ENCODE data around the gene DDIAS. TPM values are rescaled to one million over a fixed set of nuclear protein-coding genes. Genes with fewer than 3 reads are reported as not detected.

The DDIAS gene
- total and polyA plus RNA-seq, 4 donors, result 0.71 to 2.8 (median 1.4) TPM

DNA sequence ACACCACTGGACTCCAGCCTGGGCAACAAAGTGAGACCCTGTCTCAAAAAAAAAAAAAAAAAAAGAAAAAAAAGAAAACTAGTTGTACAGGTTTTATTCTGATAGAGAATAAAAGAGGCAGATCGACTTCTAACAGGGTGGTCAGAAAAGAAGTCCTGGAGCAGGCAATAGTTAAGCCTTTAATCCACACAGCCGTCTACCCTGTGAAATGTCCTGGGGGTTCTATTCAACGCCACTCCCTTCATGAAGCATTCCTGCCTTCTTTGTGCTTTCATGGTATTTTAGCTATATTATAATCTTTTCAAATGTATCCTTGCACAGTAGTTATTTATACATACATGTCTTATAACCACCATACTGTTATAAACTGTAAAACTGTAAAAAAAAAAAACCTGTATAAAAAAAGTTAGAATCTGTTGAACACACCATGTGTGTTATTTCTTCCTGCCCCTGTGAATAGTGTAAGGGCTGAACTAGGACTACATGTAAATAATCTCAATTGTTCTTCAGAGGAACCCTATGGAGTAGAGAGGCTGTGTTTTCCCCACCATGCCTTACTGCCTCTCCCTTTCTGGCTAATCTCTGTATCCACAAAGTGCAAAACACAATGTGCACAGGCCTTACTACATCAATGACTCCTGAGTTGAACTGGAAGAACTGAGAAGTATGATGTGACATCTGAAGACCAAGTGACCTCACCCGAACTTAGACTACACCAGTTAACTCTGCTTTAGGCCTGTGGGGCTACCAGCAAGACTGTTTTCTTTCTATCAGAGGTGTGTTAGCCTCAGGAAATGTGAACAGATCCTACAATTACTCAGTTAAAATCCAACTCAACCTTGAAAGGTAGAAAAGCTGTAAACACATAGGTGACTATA is 26.7 kb upstream of the DDIAS start:
- no peak for ATAC-seq (ENCODE audit: insufficient read depth, low FRiP score)

DNA sequence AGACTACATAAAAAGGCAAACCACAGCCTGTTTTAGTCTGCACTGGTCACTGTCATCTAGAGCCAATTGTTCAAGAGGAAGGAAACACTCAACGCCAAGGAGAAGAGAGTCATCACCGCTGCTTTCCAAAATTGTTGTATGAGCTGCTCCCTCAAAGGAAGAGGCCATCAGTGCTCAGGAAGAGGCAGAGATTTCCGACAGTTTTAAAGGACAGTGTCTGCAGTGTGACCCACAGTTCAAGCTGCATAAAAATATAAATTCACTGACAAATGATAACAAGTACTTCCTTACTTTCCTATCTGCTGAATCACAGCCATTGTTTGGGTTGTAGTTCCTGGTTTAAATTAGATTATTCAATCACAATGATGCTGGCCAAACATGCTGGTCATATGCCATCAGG is 17.7 kb upstream of the DDIAS start:
- 27 to 41% methylated on average over 3 of the region's 3 CpGs for WGBS, 2 donors
- DNase-seq (peak in 2 of 3 donors; percentile 47 to 56), ATAC-seq (ENCODE audit: insufficient read depth, low FRiP score) (peak; percentile 58)
- Histone ChIP-seq H3K4me1 (ENCODE audit: control insufficient read depth in 5 of 5, insufficient read depth in 5 of 5, low read length in 5 of 5) (peaks cover 0 to 13% (median 0%) of the 10 kb centered on the region in 5 donors), H3K4me3 (no peak overlapping the region), H3K36me3 (ENCODE audit: control insufficient read depth in 4 of 4, insufficient read depth in 4 of 4, low read length in 4 of 4) (peaks cover 0 to 2% (median under 1%) of the 10 kb centered on the region in 4 donors), H3K9ac (ENCODE audit: insufficient read depth in 1 of 2, low read length in 2 of 2) (no peak overlapping the region), H3K27me3 (ENCODE audit: control insufficient read depth in 3 of 3, insufficient read depth in 3 of 3, low read length in 2 of 3) (no peaks in the 10 kb centered on the region), H3K9me3 (ENCODE audit: control insufficient read depth in 4 of 4, insufficient read depth in 3 of 4, low read length in 3 of 4) (peaks cover 0 to 7% (median 1%) of the 10 kb centered on the region in 4 donors), H3K27ac (ENCODE audit: low read depth in 1 of 2, low read length in 1 of 2) (no peak overlapping the region)
- TF ChIP-seq, protein P1, sequence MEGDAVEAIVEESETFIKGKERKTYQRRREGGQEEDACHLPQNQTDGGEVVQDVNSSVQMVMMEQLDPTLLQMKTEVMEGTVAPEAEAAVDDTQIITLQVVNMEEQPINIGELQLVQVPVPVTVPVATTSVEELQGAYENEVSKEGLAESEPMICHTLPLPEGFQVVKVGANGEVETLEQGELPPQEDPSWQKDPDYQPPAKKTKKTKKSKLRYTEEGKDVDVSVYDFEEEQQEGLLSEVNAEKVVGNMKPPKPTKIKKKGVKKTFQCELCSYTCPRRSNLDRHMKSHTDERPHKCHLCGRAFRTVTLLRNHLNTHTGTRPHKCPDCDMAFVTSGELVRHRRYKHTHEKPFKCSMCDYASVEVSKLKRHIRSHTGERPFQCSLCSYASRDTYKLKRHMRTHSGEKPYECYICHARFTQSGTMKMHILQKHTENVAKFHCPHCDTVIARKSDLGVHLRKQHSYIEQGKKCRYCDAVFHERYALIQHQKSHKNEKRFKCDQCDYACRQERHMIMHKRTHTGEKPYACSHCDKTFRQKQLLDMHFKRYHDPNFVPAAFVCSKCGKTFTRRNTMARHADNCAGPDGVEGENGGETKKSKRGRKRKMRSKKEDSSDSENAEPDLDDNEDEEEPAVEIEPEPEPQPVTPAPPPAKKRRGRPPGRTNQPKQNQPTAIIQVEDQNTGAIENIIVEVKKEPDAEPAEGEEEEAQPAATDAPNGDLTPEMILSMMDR (IDR thresholded peaks at IDR 0.05; ENCODE audit: control extremely low read depth, extremely low read depth), result no peak

More for the DNA sequence above, 26.7 kb upstream of the DDIAS start:
- Histone ChIP-seq H3K4me1 (ENCODE audit: control insufficient read depth in 5 of 5, insufficient read depth in 5 of 5, low read length in 5 of 5) (peaks cover 0 to 3% (median 0%) of the 10 kb centered on the region in 5 donors), H3K27me3 (ENCODE audit: control insufficient read depth in 3 of 3, insufficient read depth in 3 of 3, low read length in 2 of 3) (no peaks in the 10 kb centered on the region), H3K9me3 (ENCODE audit: control insufficient read depth in 4 of 4, insufficient read depth in 3 of 4, low read length in 3 of 4) (peaks cover 0 to 2% (median 0%) of the 10 kb centered on the region in 4 donors), H3K27ac (ENCODE audit: low read depth in 1 of 2, low read length in 1 of 2) (no peak overlapping the region), H3K9ac (ENCODE audit: insufficient read depth in 1 of 2, low read length in 2 of 2) (no peak overlapping the region), H3K4me3 (no peak overlapping the region), H3K36me3 (ENCODE audit: control insufficient read depth in 4 of 4, insufficient read depth in 4 of 4, low read length in 4 of 4) (peaks cover 0 to 1% (median 0%) of the 10 kb centered on the region in 4 donors)
- TF ChIP-seq, protein P1 (IDR thresholded peaks at IDR 0.05; ENCODE audit: control extremely low read depth, extremely low read depth), result no peak
- WGBS, 2 donors, result 94 to 96% methylated on average over 4 of the region's 4 CpGs
- no peak for DNase-seq

DNA sequence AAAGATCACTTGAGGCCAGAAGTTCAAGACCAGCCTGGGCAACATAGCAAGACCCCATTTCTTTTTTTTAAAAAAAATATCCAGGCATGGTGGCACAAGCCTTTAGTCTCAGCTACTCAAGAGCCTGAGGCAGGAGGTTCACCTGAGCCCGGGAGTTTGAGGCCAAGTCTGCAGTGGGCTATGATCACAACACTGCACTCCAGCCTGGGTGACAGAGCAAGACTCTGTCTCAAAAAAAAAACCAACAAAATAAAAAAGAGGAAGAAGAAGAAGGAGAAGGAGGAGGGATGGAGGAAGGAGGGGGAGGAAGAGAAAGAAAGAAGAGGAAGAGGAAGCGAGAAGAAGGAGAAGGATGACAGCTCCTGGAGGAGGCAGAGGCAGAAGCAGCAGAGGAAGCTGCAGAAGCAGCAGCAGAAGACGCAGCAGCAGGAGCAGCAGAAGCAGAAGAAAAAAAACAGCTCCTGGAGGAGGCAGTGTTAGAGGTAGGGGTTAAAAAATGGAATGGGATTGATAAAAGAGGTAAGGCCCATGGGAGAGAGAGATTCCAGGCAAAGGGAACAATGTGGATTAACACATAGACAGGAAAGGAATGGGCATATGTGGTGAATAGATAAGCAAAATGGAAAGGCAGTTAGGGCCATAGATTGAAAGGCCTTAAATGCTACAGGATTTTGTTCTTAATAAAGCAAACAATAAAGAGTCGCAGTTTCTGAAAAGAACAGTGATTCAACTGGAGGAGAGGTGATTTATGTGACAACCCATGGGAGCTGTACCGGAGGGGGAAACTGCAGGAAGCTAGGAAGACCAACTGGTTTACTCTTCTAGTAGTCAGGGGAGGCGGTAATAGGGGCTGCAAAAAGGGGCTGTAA is 12.2 kb upstream of the DDIAS start:
- H3K36me3 ChIP-seq (ENCODE audit: control insufficient read depth in 4 of 4, insufficient read depth in 4 of 4, low read length in 4 of 4), result no peaks in the 10 kb centered on the region
- DNase-seq, result peak in 1 of 3 donors; percentile 19
- ATAC-seq (ENCODE audit: insufficient read depth, low FRiP score), result no peak
- no peaks in the 10 kb centered on the region for H3K27me3 ChIP-seq (ENCODE audit: control insufficient read depth in 3 of 3, insufficient read depth in 3 of 3, low read length in 2 of 3)
- H3K9me3 ChIP-seq (ENCODE audit: control insufficient read depth in 4 of 4, insufficient read depth in 3 of 4, low read length in 3 of 4), result no peaks in the 10 kb centered on the region
- no peak overlapping the region for H3K4me3 ChIP-seq
- 30 to 52% methylated on average over 6 of the region's 6 CpGs for WGBS, 2 donors
- H3K9ac ChIP-seq (ENCODE audit: insufficient read depth in 1 of 2, low read length in 2 of 2), result no peak overlapping the region
- TF ChIP-seq, protein P1 (IDR thresholded peaks at IDR 0.05; ENCODE audit: control extremely low read depth, extremely low read depth), result no peak
- H3K4me1 ChIP-seq (ENCODE audit: control insufficient read depth in 5 of 5, insufficient read depth in 5 of 5, low read length in 5 of 5), result peaks cover 0 to 13% (median 0%) of the 10 kb centered on the region in 5 donors
- no peak overlapping the region for H3K27ac ChIP-seq (ENCODE audit: low read depth in 1 of 2, low read length in 1 of 2)

Measured in lung (tissue), 12 donors.